Mesendoderm (in vitro differentiated cells): ENCODE data around the gene MESD.
A peak's percentile ranks its signal among the peaks of the same experiment; 100 is the strongest.

ENCODE experiments used
- DNase-seq: peaks from one replicate; pipeline ENCODE4 v3.0.0; 2013
- H2AK5ac ChIP-seq: 2 replicates; pipeline ENCODE4 v1.6.1; 2013; ENCODE audit warnings: low read length, inconsistent platforms
- H2BK120ac ChIP-seq: 2 replicates; pipeline ENCODE4 v1.6.1; 2013; ENCODE audit warnings: low read depth, mild to moderate bottlenecking, low read length, moderate library complexity, mixed read lengths
- H2BK15ac ChIP-seq: replicated peaks from 2 replicates; pipeline ENCODE4 v1.6.1; 2013; ENCODE audit warnings: low read depth, mild to moderate bottlenecking, moderate library complexity
- H2BK5ac ChIP-seq: 2 replicates; pipeline ENCODE4 v1.6.1; 2013; ENCODE audit warnings: low read length, inconsistent platforms
- H3K18ac ChIP-seq: 2 replicates; pipeline ENCODE4 v1.6.1; 2013; ENCODE audit warnings: mild to moderate bottlenecking, low read length, mixed read lengths
- H3K23ac ChIP-seq: one replicate; pipeline ENCODE4 v1.6.1; 2013; ENCODE audit warnings: low read length
- H3K27ac ChIP-seq: 2 replicates; pipeline ENCODE4 v1.5.1; 2013; ENCODE audit warnings: low read depth, mild to moderate bottlenecking, inconsistent platforms, low read length, moderate library complexity
- H3K27me3 ChIP-seq: 2 replicates; pipeline ENCODE4 v1.6.1; 2013; ENCODE audit warnings: low read length, control low read depth, mild to moderate bottlenecking, inconsistent platforms; ENCODE audit not compliant: insufficient read depth, poor library complexity
- H3K36me3 ChIP-seq: 2 replicates; pipeline ENCODE4 v1.6.1; 2013; ENCODE audit warnings: low read length, inconsistent platforms; ENCODE audit not compliant: control insufficient read depth, insufficient read depth
- H3K4ac ChIP-seq: one replicate; pipeline ENCODE4 v1.6.1; 2013; ENCODE audit warnings: low read depth, mild to moderate bottlenecking, low read length, moderate library complexity
- H3K4me1 ChIP-seq: 2 replicates; pipeline ENCODE4 v1.6.1; 2013; ENCODE audit warnings: low read depth, low read length, inconsistent platforms; ENCODE audit not compliant: control insufficient read depth
- H3K4me2 ChIP-seq: 2 replicates; pipeline ENCODE4 v1.6.1; 2013; ENCODE audit warnings: low read length
- H3K4me3 ChIP-seq: 2 replicates; pipeline ENCODE4 v1.5.1; 2013; ENCODE audit warnings: mild to moderate bottlenecking, low read length
- H3K56ac ChIP-seq: one replicate; pipeline ENCODE4 v1.6.1; 2013; ENCODE audit warnings: low read length
- H3K79me1 ChIP-seq: 2 replicates; pipeline ENCODE4 v1.6.1; 2013; ENCODE audit warnings: low read length, inconsistent platforms
- H3K79me2 ChIP-seq: 2 replicates; pipeline ENCODE4 v1.6.1; 2013; ENCODE audit warnings: mild to moderate bottlenecking, low read length; ENCODE audit not compliant: control insufficient read depth, insufficient read depth
- H3K9ac ChIP-seq: 2 replicates; pipeline ENCODE4 v1.6.1; 2013; ENCODE audit warnings: low read length, inconsistent platforms
- H4K5ac ChIP-seq: one replicate; pipeline ENCODE4 v1.6.1; 2013; ENCODE audit warnings: low read length
- H4K8ac ChIP-seq: one replicate; pipeline ENCODE4 v1.6.1; 2013; ENCODE audit warnings: low read depth, mild to moderate bottlenecking, control low read depth, low read length, moderate library complexity
- WGBS: extraction: QIAGEN DNeasy Blood & Tissue Kit; methylation state at CpG from one replicate; pipeline ENCODE4 v1.1.7; 2013; ENCODE audit warnings: low lambda C conversion rate, missing lambda C conversion rate; ENCODE audit not compliant: insufficient coverage; ENCODE audit errors: extremely low coverage; 5-methylcytosine and 5-hydroxymethylcytosine counted together

The MESD gene

DNA sequence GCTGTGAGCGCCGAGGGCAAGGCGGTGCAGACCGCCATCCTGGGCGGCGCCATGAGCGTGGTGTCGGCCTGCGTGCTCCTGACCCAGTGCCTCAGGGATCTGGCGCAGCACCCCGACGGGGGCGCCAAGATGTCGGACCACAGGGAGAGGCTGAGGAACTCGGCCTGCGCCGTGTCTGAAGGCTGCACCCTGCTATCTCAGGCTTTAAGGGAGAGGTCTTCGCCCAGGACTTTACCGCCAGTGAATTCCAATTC, 13.4 kb upstream of the MESD start:
- Histone ChIP-seq H3K4ac (no peak overlapping the region), H2BK15ac (no peak overlapping the region), H3K36me3 (no peaks in the 10 kb centered on the region), H3K18ac (no peak overlapping the region), H2BK120ac (no peak overlapping the region), H3K23ac (peak overlapping the region; percentile 89), H2BK5ac (no peak overlapping the region), H3K79me2 (peaks cover 15% of the 10 kb centered on the region), H3K9ac (peak overlapping the region; percentile 92), H3K27ac (no peak overlapping the region), H3K4me1 (peaks cover 4% of the 10 kb centered on the region), H3K27me3 (no peaks in the 10 kb centered on the region), H4K8ac (no peak overlapping the region), H2AK5ac (no peak overlapping the region), H3K56ac (peak overlapping the region; percentile 90), H3K4me3 (no peak overlapping the region), H3K4me2 (peak overlapping the region; percentile 48), H4K5ac (no peak overlapping the region), H3K79me1 (peaks cover 13% of the 10 kb centered on the region)
- no CpG with 5 or more reads among the region's 19 CpGs for WGBS
- no peak for DNase-seq

DNA sequence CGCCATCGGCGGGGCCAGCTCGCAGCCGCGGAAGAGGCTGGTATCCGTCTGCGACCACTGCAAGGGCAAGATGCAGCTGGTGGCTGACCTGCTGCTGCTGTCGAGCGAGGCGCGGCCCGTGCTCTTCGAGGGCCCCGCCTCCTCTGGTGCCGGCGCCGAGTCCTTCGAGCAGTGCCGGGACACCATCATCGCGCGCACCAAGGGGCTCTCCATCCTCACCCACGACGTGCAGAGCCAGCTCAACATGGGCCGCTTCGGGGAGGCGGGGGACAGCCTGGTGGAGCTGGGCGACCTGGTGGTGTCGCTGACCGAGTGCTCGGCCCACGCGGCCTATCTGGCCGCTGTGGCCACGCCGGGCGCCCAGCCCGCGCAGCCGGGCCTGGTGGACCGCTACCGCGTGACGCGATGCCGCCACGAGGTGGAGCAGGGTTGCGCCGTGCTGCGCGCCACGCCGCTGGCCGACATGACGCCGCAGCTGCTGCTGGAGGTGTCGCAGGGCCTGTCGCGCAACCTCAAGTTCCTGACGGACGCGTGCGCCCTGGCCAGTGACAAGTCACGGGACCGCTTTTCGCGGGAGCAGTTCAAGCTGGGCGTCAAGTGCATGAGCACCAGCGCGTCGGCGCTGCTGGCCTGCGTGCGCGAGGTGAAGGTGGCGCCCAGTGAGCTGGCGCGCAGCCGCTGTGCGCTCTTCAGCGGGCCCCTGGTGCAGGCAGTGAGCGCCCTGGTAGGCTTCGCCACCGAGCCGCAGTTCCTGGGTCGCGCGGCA, 12.9 kb upstream of the MESD start:
- Histone ChIP-seq H3K56ac (peak overlapping the region; percentile 90), H3K4ac (peak overlapping the region; percentile 90), H3K27me3 (no peaks in the 10 kb centered on the region), H2BK5ac (no peak overlapping the region), H3K4me3 (peak overlapping the region; percentile 74), H2BK15ac (no peak overlapping the region), H2BK120ac (no peak overlapping the region), H3K18ac (no peak overlapping the region), H3K23ac (peak overlapping the region; percentile 89), H3K4me2 (peak overlapping the region; percentile 48), H4K5ac (no peak overlapping the region), H2AK5ac (no peak overlapping the region), H3K9ac (peak overlapping the region; percentile 92), H3K4me1 (peaks cover 4% of the 10 kb centered on the region), H4K8ac (no peak overlapping the region), H3K27ac (no peak overlapping the region), H3K79me1 (peaks cover 11% of the 10 kb centered on the region), H3K79me2 (peaks cover 15% of the 10 kb centered on the region), H3K36me3 (no peaks in the 10 kb centered on the region)
- no CpG with 5 or more reads among the region's 89 CpGs for WGBS
- DNase-seq = peak; percentile 50

DNA sequence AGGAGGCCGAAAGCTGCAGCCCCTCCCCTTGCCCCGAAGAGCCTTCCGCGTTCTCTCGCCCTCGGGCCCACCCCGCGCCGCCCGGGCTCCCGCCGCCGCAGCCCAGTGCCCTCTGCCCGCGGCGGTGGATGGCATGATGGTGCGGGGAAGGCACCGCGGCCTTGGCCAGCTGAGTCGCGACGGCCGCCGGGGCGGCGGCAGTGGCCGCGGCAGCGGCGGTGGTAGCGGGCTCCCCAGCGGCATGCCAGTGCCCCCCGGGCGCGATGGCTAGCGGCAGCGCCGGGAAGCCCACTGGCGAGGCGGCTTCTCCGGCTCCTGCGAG, 12.4 kb upstream of the MESD start:
- Histone ChIP-seq H3K4me2 (peak overlapping the region; percentile 48), H2BK5ac (no peak overlapping the region), H4K8ac (no peak overlapping the region), H3K27ac (no peak overlapping the region), H2AK5ac (no peak overlapping the region), H3K4ac (peak overlapping the region; percentile 90), H2BK120ac (no peak overlapping the region), H3K4me3 (peak overlapping the region; percentile 74), H3K18ac (peak overlapping the region; percentile 98), H3K79me1 (peaks cover 10% of the 10 kb centered on the region), H2BK15ac (no peak overlapping the region), H3K36me3 (no peaks in the 10 kb centered on the region), H3K9ac (peak overlapping the region; percentile 92), H3K23ac (no peak overlapping the region), H3K56ac (peak overlapping the region; percentile 90), H3K4me1 (peaks cover 4% of the 10 kb centered on the region), H4K5ac (no peak overlapping the region), H3K27me3 (no peaks in the 10 kb centered on the region), H3K79me2 (peaks cover 15% of the 10 kb centered on the region)
- no CpG with 5 or more reads among the region's 42 CpGs for WGBS
- no peak for DNase-seq

DNA sequence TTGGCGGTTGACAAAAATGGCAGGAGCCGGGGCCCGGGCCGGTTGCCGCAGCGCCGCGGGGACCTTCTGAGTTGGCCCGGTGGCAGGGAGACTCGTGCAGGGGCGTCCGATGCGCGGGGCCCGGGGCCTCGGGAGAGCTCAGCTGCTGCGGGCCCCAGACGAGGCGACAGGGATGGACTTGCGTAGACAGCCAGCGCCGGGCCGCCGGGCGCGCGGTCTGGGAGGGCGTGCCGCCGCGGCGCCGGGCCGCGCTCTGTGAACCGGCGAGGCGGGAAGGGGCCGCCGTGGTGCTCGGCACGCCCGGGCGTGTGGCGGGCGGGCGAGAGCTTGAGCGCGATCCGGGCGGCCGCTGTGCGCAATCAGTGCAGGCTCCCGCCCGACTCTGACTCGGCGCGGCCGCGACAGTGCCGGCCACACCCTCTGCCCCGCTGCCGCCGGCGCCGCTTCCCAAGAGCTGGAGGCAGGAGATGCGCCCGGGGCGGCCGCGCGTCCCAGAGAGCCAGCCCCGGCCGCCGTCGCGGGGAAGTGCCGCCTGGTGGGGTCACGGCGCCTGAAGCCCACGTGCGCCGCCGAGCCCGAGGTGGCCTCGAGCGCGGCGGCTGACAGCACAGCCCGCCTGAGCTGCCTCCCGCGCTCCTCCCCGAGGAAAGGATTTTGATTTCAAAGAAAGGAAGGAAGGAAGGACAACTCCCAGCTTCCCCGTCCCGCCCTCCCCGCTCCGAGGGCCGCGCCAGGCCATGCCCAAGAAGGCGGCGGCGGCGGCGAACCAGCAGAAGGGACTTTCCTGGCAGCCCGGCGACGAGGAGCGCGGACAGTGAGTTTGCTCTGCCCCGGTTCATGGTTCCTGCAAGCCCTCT, 11.8 kb upstream of the MESD start:
- H2BK5ac ChIP-seq = peak overlapping the region; percentile 59
- peak; percentile 68 for DNase-seq

DNA sequence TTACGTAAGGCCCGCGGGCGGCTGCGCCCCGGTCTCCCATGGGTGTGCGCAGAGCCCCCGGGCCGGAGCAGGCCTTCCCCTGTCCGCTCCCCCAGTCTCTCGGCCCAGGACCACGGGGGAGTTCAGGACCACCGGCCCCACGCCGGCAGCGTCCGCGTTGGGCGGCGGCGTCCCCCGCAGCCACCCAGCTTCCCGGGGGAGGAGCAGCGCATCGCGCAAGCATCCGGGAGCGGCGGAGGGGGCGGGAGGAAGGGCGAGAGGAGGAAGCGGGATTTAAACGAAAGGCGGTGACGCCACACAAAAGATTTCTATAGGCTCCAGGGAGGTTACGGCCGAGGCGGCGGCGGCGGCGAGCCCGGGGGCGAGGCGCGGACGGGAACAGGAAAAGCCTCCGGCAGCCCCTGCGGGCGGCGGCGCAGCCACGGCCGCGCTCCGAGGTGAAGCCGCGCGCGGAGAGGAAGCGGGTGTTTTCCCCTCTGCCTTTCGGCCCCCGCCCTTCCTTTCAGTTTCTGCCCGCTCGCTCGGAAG, 11.1 kb upstream of the MESD start, which contains the start of gene TLNRD1:
Gene TLNRD1 (plus strand): TSS at position 300 of the 528 bp plus-strand sequence. CDS start 1,349 bp downstream, outside the sequence.
- peaks cover 15% of the 10 kb centered on the region for H3K79me2 ChIP-seq
- peaks cover 10% of the 10 kb centered on the region for H3K79me1 ChIP-seq
- peak within 1 kb of the TSS; percentile 73 for H2BK5ac ChIP-seq
- no peak within 1 kb of the TSS for H4K5ac ChIP-seq
- H3K4me2 ChIP-seq = peak within 1 kb of the TSS; percentile 48
- H3K23ac ChIP-seq = peak within 1 kb of the TSS; percentile 89
- H3K18ac ChIP-seq = peak within 1 kb of the TSS; percentile 98
- peak within 1 kb of the TSS; percentile 96 for H3K27ac ChIP-seq
- H3K9ac ChIP-seq = peak within 1 kb of the TSS; percentile 92
- no peaks in the 10 kb centered on the region for H3K36me3 ChIP-seq
- H2BK15ac ChIP-seq = no peak within 1 kb of the TSS
- H3K4me3 ChIP-seq = peak within 1 kb of the TSS; percentile 74
- H4K8ac ChIP-seq = peak within 1 kb of the TSS; percentile 100
- WGBS = no CpG with 5 or more reads among the region's 66 CpGs
- H3K56ac ChIP-seq = peak within 1 kb of the TSS; percentile 94
- H2BK120ac ChIP-seq = no peak within 1 kb of the TSS
- peak within 1 kb of the TSS; percentile 90 for H3K4ac ChIP-seq
- peak; percentile 95 for DNase-seq
- no peaks in the 10 kb centered on the region for H3K27me3 ChIP-seq
- H3K4me1 ChIP-seq = peaks cover 4% of the 10 kb centered on the region
- no peak within 1 kb of the TSS for H2AK5ac ChIP-seq

More for the DNA sequence above, 11.8 kb upstream of the MESD start:
- Histone ChIP-seq H3K79me2 (peaks cover 15% of the 10 kb centered on the region), H2BK15ac (no peak overlapping the region), H3K4ac (peak overlapping the region; percentile 90), H3K4me2 (peak overlapping the region; percentile 48), H3K56ac (peak overlapping the region; percentile 90), H3K23ac (peak overlapping the region; percentile 24), H3K27ac (peak overlapping the region; percentile 96), H3K79me1 (peaks cover 10% of the 10 kb centered on the region), H3K9ac (peak overlapping the region; percentile 92), H4K5ac (no peak overlapping the region), H2BK120ac (no peak overlapping the region), H4K8ac (peak overlapping the region; percentile 67), H3K18ac (peak overlapping the region; percentile 98), H3K4me1 (peaks cover 4% of the 10 kb centered on the region), H2AK5ac (no peak overlapping the region), H3K36me3 (no peaks in the 10 kb centered on the region), H3K27me3 (no peaks in the 10 kb centered on the region), H3K4me3 (peak overlapping the region; percentile 74)
- whole genome bisulfite sequencing = no CpG with 5 or more reads among the region's 110 CpGs
